Measurements from ENCODE around the gene TP53I13.

Gene TP53I13

DNA sequence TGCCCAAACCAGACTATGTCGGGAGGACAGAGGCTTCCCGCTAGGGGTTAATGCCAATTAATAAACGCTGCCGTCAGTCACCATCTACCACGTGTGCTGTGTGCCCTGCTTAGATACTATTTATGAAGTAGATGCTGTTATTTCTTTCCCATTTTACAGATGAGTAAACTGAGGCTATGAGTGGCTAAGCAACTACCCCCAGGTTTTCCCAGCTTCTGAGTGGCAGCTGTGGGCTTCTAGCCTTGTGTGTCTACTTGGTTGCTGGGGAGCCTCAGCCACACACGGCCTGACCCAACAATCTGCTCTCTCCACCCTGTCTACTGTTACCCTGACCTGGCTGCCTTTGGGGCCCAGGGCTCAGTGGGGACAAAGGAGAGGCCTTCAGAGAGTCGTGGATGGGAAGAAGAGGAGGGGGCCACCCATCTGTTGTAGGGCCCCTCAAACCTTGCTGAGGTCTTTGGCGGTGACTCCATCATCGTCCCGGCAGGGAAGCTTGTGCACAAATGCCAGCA lies 13.8 kb downstream of the TP53I13 start:
- no peak for DNase-seq

DNA sequence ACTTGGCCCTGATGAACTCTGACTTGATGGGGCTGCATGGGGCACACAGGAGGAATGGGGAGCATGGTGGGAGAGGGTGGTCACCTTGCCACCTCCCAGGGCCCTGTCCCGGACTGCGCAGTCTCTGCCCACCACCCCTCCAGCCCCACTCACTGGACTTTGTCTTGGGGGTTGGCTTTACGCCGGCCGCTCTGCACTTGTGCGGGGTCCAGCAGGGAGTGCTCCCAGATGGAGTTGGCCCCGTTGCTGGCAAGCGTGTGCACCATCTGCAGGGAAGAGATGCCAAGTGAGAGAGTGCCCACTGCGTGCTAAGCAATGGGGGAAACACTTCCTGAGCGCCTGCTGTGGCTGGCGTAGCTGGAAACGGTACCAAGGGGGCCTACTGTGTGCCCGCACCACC lies 14.3 kb downstream of the TP53I13 start:
- DNase-seq, result no peak

DNA sequence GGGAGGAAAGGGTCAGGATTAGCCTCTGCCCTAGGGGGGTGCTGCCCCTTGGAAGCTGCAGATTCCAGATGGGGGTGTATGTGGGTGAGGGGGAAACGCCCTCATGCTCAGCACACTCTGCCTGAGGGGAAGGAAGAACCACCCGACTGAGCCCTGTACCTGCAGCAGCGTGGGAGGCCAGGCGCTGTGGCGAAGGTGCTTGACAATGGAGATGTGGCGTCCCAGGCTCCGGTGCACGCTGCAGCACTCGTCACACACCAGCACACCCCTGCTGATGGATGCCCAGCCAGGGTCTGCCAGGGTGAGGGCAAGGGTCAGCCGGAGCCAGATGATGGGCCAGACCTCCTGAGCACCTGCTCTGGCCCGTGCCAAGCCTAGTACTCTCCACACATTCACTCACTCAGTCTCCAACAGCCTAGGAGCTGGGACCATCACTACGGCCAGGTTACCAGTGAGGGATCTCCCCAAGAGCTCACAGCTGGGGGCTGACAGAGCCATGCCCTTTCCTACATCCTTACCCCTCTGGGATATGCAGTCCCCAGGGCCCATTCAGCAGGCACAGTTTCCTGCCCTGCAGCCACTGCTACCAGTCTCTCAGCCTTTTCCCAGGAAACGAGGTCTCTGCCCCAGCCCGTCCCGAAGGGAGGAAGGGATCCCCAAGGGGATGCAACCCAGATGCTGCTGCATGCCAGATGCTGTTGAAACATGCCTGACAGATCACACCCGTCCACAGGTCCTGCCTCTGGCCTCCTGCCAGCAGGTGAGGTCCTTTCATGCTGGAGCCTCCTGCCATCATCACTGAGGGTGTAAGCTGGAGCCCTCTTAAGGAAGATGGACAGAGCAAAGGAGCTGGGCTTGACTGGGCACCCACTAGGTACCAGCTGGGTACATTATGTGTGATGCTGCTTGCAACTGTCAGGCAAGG lies 15.1 kb downstream of the TP53I13 start:
- no peak for DNase-seq

DNA sequence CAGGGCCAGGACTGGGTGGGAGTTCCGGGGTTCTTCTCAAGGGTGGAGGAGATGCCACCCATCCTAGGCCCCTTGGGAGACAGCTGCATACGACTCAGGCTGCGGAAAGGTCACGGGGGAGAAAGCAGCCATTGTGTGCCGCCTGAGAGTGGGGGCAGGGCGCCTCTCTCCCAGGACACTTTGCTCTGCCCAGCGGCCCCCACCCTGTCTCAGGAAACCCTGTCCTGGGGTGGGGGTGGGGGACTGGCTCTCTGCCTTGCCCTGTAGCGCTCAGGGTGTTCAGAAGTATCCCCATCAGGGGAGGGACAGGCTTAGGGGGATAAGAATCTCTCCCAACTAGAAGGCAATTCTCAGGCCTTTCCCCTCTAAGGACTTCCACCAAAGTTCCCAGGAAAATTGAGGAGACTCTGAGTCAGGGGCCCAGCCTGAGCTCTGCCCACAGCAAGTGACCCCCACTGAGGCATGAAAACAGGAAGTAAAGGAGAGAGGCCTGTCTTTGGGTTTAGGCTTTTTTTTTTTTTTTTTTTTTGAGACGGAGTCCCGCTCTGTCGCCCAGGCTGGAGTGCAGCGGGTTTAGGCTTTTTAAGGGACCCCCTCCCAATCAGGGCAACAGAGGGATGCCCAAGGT lies 16.1 kb downstream of the TP53I13 start:
- no peak for DNase-seq

DNA sequence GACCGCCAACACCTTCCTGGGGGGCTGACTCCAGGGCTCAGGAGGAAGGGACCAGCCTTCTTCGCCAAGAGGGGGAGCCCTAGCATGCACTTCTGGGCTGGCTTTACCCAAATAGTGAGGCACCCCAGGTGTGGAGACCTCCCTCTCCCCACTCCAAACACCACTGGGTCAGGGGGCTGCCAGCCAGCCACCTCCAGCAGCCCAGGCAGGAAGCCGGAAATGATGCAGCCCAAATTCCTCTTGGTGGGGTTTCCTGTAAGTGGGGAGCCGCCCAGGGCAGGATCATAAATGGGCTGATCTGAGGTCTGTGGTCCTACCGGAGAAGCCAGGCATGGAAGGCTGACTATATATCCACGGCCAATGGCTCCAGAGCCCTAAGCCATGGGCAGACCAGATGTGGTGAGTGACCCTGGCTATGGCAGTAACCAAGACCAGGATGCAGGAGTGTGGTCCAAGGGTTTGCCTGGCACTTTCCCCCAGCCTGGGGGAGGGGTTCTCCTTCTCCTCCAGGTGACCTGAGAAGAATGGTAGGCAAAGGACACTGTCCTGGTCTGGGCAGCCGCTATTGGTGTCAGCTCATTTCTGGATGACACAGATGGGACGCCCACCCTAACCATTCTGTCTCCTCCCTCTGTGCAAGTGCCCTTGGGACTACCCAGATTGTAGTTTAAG lies 16.7 kb downstream of the TP53I13 start:
- no peak for DNase-seq

DNA sequence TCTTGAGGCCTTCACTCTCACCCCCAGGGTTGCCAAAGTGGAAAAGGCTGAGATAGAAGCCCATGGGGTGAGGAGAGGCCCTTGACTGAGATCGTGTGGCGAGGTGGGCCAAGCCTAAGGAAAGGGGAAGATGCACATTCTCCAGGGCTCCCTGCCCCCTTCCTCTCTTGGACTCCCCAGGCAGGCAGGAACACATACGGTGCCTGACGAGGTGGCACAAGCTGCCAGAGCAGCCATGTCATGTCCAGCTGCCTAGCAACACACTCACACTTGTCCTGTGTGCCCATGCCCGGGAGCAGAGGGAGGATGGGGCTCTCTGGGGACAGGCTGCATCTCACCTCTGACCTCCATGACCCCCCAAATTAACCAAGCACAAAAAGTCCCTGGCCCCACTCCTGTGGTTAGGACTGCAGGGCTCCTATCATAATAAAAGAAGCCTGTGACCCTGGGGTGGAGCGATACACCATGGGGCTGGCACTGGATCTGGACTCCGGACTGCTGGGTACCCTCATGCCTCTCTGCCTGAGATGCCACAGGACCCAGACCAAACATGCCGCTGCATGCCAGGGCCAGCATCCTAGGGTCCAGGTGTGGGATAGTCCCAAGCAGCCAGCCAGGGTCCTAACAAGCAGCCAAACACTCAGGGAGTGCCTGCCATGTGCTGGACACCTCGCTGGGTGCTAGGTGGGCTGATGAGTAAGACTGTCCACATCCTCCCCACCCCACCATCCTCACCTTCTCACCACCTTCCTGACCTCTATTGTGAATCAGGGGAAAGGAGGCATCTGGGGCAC lies 18.4 kb downstream of the TP53I13 start:
- no peak for DNase-seq

DNA sequence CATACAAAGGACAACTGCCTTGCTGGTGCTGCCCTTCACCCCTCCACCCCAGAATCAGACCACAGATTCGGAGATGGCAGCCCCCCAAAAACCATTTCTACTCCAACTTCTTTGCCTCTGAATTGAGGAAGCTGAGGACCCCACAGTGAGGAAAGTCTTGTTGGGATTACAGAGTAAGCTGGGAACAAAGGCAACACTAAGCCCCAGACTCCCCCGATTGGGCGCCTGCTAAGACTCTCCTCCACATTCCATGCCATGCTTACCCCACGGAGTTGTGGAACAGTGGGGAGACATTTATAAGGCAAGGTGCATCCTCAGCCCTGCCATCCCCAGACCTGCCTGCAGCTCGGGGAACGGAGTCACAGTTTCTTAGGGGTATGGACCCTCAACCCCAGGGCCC lies 19.1 kb downstream of the TP53I13 start:
- no peak for DNase-seq

DNA sequence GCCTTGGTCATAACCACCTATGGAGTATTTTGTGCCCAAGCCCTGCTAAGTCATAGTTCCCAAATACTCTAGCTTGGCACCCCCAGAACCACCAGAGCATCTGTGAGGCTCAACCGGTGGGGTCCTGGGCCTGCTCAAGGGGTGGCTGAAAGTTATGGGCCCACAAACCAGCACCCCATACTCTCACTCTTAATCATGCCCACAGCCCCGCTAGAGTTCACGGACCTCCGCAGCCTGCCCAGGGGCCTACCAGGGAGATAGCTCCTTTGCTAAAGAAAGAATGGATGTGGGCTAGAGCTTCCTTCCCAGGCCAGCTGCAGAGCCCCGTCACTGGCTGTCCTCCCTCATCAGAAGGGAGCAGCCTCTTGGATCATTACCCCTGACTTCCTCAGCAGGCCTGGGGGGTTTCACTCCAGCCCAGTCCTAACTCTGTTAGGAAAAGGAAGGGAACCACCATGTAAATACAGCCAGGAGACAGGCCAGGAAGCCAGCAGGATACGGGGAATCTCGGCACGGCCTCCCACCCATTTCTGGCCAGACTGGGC lies 19.6 kb downstream of the TP53I13 start:
- no peak for DNase-seq

DNA sequence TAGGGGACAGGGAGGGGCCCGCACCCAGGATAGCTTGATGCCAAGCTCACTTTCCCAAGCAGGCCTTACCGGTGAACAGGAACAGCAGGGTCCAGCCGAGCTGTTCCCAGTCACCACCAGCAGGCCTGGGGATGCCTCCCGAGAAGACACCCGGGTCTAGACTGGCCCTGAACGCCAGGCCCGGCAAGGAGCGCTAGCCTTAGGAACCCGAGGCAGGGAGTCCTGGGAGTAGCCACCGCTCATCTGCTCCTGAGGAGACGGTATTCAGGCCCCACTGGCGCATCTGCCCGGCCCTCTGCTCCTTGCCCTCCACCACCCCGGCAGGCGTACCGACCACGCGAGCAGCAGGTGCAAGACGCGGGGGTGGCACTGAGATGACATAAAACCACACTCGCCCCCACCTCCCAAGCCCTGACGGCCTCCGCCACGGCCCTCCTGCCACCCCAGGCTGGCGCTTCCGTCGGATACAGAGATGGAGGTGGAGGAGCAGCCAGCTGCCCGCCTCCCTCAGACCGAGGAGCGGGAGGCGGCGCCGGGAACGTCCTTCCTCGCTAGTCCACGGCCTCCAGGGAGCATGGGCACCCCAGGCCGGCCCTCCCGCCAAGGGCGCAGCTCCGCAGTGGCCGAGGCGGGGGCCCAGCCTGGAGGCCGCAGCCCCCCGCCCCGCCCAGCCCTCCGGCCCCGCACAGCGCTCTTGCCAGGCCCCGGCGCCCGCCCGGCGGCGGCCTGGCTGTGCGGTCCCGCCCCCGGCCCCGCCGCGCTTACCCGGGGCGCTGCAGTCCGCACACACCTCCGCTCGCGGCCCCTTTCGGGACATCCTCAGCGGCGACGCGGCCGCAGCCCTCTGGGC lies 20.3 kb downstream of the TP53I13 start:
- DNase-seq, result no peak

DNA sequence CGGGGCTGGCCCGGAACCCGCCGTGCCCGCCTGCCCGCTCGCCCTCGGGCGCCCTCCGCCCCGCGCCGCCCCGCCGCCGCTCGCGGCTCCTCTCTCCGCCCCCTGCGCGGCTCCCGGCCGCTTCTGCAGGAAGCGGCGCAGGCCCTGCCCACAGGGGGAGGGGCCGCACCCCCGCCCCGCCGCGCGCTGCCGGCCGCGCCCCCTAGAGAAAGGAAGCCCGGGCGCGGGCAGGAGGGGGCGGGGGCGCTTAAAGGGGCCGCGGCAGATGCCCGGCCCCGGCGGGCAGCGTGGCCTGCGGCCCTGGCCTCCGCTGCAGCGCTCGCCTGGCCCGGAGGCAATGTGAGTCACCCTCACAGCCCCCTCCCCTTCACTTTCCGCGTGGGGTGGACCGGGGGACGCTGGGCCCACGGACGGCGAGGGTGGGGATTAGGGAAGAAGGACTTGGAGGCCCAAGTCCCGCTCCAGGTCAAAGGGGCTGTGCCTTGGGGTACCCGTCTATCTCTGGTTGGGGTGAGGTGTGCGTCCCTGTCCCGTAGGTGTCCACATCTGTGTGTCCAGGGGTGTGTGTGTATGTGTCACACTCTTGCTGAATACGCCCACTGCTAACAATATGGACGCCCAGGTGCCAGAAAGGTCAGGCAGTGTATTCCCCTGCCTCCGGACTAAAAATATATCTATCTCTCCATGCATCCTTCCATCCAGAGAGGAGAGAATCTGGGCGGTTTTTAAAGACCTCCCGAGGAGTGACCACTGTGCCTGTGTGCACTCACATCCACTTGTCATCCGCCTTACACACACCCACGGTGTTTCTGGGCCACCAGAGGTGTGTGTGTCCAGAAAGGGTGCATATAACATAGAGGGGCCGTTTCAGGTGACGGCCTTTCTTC lies 21.3 kb downstream of the TP53I13 start, which contains the start of gene GIT1:
GIT1 (minus strand) TSS at position 125 of the 887 bp plus-strand sequence. CDS start 270 bp downstream, outside the sequence.
- DNase-seq, result peak; percentile 33

DNA sequence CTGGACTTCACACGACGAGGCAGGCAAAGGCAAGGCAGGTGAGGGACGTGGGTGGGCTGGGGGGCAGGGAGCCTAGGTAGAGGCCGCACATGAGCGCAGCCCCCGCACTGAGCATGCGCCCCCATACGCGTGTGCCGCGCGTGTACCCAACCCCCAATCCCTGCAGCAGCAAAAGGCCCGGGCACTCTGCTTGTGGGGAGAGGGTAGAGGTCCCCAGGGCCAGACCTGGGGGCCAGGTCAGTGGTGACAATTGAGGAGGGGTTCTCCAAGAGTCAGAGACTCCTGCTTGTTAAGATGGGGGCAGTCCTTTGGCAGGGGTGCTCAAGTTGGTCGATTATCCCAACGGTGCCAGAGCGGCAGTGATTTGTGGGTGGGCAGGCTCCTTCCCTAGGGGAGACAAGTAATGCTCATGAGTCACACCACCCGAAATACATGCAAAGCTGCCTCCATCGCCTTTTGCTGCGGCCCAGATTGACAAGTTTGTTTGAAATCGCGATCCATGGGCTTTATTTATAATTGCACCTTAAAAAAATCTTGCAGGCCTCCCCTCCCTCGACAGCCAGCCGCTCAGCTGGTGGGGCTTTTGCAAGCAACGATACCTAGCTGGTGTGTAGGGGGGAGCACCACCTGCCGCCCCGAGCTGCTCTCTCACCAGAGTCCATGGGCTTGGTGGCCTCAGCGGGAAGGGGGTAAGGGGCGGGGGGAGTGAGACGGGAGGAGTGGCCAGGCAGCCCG lies 22.1 kb downstream of the TP53I13 start:
- DNase-seq, result peak; percentile 53

DNA sequence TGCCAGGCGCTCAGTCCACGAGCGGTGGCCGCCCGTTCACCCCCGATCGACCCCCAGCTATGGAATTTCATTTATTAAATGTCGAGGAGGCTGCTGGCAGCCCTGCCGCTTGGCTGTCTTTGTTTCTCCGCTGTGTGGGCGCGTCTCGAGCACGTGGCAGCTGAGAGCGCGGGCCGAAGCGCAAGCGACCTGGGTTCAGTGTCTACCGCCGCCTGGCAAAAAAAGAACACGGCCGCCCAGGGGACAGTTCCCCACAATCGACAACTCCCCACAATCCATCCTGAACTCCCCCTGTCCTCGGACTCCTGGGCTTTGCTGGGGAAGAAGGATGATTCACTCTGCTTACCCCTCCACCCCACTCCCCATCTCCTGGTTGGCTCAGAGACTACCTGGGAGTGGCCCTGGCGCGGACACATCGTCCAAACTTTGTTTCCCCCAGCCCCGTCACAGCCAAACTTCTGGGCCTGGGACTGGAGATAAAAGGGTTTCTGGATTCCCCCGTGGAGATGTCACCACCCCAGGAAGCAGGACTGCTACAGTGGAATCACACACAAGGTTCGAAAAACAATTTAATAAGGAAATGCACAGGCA lies 22.7 kb downstream of the TP53I13 start:
- no peak for DNase-seq

DNA sequence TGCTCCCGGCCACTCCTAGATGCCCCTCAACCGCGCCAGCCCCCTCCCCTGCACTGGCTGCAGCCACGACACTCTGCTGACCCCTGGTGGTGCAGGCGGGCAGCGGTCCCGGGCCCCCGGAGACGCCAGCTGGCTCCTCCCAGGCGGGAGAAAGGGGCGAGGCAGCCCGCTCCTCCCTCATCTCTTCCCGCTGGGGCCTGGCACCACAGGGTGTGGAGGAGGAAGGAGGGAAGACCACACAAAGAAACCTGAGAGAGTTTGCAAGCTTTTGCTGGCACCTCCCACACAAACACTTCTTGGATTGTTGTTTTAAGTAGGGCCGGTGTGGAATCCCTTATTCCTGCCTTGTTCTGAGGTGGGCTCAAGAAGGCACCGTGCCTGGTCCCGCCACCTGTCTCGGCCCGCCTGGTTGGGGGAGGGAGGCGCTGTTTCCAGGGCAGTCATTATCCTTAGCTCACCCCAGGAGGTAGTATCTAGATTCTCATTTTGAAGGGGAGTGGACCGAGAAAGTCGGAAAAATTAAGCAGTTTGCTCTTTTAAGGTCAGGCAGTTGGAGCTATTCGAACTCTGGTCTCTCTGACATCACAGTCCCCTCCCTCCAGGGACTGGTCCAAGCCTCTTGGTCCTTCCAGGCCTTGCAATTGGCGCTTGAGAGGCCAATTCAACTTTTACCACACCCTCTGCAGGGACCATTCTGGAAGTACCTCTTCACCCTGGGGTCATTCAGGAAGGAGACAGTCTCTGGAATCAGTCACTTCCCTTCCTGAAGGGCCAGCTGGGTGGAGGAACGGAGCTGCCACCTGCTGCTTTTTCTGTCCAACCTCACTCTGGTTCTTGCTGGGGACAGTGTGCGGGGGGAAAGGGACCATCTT lies 23.5 kb downstream of the TP53I13 start:
- DNase-seq, result peak; percentile 90

DNA sequence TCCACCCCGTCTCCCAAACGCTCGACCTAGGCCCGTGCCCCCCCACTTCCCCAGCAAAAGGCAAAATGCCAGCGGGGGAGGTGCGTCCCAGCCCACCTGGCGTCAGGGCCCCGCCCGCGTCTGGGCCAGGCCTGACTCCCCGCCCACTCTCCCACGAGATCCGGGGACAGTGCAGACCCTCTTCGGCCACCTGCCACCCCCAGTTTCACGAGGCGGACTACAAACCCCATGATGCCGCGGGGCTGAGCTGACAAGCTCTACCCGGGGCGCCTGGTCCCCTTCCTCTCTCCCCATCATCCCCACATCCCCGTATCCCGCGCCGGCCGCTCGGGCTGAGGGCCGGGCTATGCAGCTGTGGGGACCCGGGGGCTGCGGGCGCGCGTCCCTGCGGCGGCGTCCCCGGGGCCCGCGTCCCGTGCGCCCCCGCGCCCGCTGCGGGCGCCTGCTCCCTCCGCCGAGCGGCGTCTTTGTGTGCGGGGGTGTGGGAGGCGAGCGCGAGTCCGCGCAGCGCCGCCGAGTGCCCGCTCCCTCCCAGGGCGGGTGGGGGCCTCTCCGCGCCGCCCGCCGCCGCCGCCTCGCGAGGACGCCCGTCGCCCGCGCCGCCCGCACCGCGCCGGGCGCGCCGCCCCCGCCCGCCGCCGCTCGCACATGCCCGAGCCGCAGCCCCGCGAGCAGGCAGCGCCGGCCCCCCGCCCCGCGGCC lies 24.5 kb downstream of the TP53I13 start, which contains the start of gene ANKRD13B:
ANKRD13B (plus strand) TSS at position 283 of the 702 bp plus-strand sequence. CDS start 490 bp downstream, outside the sequence.
- peak; percentile 44 for DNase-seq

DNA sequence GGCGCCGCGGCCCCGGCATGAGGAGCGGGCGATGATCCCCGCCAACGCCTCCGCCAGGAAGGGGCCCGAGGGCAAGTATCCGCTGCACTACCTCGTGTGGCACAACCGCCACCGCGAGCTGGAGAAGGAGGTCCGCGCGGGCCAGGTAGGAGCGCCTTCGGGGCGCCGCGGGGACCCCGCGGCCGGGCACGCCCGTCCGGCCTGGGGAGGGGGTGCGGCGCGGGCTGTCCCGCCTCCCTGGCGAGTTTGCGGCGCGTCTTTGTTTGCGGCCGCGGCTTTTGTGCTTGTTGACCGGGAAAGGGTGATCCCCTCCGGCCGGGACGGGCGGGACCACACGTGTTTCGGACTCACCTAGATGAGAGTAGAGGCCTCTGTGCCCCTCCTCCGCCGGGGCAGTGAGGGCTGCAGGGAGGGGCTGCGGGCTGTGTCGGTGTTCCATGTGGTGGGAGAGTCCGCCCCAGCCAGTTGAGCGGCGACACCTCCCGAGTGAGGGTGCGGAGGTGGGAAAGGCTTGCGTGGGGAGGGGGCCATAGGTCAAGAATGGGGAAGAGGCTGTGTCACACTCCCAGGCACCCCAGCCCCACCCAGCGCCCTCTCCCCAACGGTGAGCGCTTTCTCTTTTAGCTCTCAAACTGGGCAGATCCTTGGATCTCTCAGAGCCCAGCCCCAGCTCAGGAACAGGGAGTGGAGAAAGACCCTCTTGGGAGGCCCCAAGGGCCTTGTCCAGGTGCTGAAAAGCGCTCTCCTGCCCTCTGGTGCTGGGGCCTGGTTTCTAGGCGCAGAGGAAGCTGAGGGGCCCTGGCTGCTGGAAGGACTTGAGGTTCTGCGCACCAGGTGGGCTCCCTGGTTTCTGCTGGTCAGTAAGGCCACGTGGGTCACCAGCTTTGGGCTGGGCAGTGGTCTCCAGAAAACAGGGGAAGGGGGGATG lies 25.4 kb downstream of the TP53I13 start:
- no peak for DNase-seq

DNA sequence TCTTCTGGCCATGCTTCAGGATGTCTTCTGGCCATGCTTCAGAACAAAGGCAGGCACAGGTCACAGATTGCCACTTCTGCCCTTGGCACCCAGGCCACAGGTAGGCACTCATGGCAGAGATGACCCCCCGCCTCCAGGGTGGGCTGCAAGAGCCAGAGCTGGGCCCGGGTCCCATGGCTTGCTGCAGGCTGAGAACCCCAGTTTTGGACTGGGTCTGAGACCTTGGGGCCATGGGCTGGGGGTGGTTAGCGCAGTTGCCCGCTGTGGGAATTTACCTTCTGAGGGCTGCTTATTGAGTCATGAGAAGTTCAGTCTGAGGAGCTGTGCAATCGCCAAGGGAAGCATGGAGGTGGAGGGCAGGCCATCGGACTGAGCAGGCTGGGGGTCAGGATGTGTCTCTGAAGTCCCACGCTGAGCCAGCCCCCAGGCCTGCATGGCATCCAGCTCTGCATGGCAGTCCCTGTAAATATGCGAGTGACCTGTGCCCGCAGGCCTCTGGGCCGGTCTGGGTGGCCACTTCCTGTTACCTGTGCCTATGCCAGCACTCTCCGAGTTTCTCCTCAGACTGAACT lies 26.1 kb downstream of the TP53I13 start:
- DNase-seq, result no peak
